IMR-90 (cell line): ENCODE measurements around the gene TOR4A. TPM values are rescaled to one million over a fixed set of nuclear protein-coding genes. Genes with fewer than 3 reads are reported as not detected.
"Not testable (repeated sequence)": the region's sequence is repeated elsewhere in the genome, so short reads cannot be mapped to it uniquely, and the experiment has no call there.

Source experiments
- ATAC-seq: fragments of 200-7000 bp; cut with Tn5 transposase; 2 replicates; pipeline ENCODE4 v1.9.1; 2020; ENCODE audit warnings: low read depth, mild to moderate bottlenecking, moderate library complexity
- BruUV-seq: library from RNA; stranded (reverse); fragments of 400-500 nt; replicated peaks from 2 replicates; lab custom pipeline; 2021; lab: Mats Ljungman, UMichigan
- CTCF ChIA-PET: fragments of 300-600 bp; formaldehyde crosslinking; extraction: SDS; loops from one replicate; lab custom pipeline; 2021; ENCODE audit warnings: antibody characterized with exemption; lab: Yijun Ruan, JAX
- POLR2A ChIA-PET: fragments of 300-600 bp; sonication (Branson Sonifier 250); formaldehyde crosslinking; loops from one replicate; lab custom pipeline; 2022; ENCODE audit warnings: antibody characterized with exemption; ENCODE audit not compliant: unreplicated experiment; lab: Charles Lee
- DNase-seq: peaks from one replicate; pipeline ENCODE4 v3.0.0; 2013
- H2AFZ ChIP-seq: replicated peaks from 2 replicates; pipeline ENCODE3; 2013; ENCODE audit warnings: low read length, mild to moderate bottlenecking; ENCODE audit not compliant: poor library complexity
- H2AK5ac ChIP-seq: 2 replicates; pipeline ENCODE4 v1.6.1; 2013; ENCODE audit warnings: low read depth, low read length, inconsistent platforms
- H2AK9ac ChIP-seq: replicated peaks from 2 replicates; pipeline ENCODE3; 2013; ENCODE audit warnings: mild to moderate bottlenecking, low read depth, low read length, moderate library complexity; ENCODE audit not compliant: poor library complexity
- H2BK120ac ChIP-seq: 2 replicates; pipeline ENCODE4 v1.6.1; 2013; ENCODE audit warnings: low read depth, low read length, inconsistent platforms
- H2BK15ac ChIP-seq: 3 replicates; pipeline ENCODE4 v1.6.1; 2013; ENCODE audit warnings: low read depth, low read length, inconsistent platforms
- H2BK20ac ChIP-seq: 2 replicates; pipeline ENCODE4 v1.6.1; 2013; ENCODE audit warnings: low read depth, mild to moderate bottlenecking, inconsistent platforms, low read length, moderate library complexity
- H2BK5ac ChIP-seq: 2 replicates; pipeline ENCODE4 v1.6.1; 2013; ENCODE audit warnings: mild to moderate bottlenecking, low read depth, low read length, inconsistent platforms; ENCODE audit not compliant: poor library complexity, severe bottlenecking
- H3K14ac ChIP-seq: replicated peaks from 2 replicates; pipeline ENCODE4 v1.6.1; 2013; ENCODE audit warnings: low read depth, low read length, inconsistent platforms
- H3K18ac ChIP-seq: 2 replicates; pipeline ENCODE4 v1.6.1; 2013; ENCODE audit warnings: low read depth, low read length, control low read depth
- H3K23ac ChIP-seq: 2 replicates; pipeline ENCODE4 v1.6.1; 2013; ENCODE audit warnings: low read depth, low read length, inconsistent platforms
- H3K27ac ChIP-seq: 2 replicates; pipeline ENCODE4 v1.5.1; 2013; ENCODE audit warnings: mild to moderate bottlenecking, control low read depth, low read length; ENCODE audit not compliant: insufficient read depth
- H3K27me3 ChIP-seq: 2 replicates; pipeline ENCODE4 v1.6.1; 2013; ENCODE audit warnings: low read length; ENCODE audit not compliant: control insufficient read depth, insufficient read depth
- H3K36me3 ChIP-seq: 2 replicates; pipeline ENCODE4 v1.6.1; 2013; ENCODE audit warnings: low read length, mixed read lengths; ENCODE audit not compliant: control insufficient read depth, insufficient read depth
- H3K4ac ChIP-seq: 2 replicates; pipeline ENCODE4 v1.6.1; 2013; ENCODE audit warnings: low read depth, low read length, inconsistent platforms
- H3K4me1 ChIP-seq: 2 replicates; pipeline ENCODE4 v1.6.1; 2013; ENCODE audit warnings: low read length, mixed read lengths; ENCODE audit not compliant: control insufficient read depth, insufficient read depth
- H3K4me2 ChIP-seq: 2 replicates; pipeline ENCODE4 v1.6.1; 2013; ENCODE audit warnings: low read depth, mild to moderate bottlenecking, control low read depth, low read length, moderate library complexity
- H3K4me3 ChIP-seq: 2 replicates; pipeline ENCODE4 v1.5.1; 2013; ENCODE audit warnings: low read depth, mild to moderate bottlenecking, control low read depth, low read length, moderate library complexity; ENCODE audit not compliant: insufficient read depth
- H3K56ac ChIP-seq: 2 replicates; pipeline ENCODE4 v1.6.1; 2013; ENCODE audit warnings: low read length, inconsistent platforms; ENCODE audit not compliant: insufficient read depth; ENCODE audit errors: extremely low read depth
- H3K79me1 ChIP-seq, 2 experiments: 2 replicates each; pipeline ENCODE4 v1.6.1; 2013; ENCODE audit warnings: low read length in 2 of 2, inconsistent platforms in 1 of 2, low read depth in 1 of 2
- H3K9ac ChIP-seq: 2 replicates; pipeline ENCODE4 v1.6.1; 2013; ENCODE audit warnings: low read depth, low read length, control low read depth
- H3K9me1 ChIP-seq: 2 replicates; pipeline ENCODE4 v1.6.1; 2013; ENCODE audit warnings: low read length, inconsistent platforms; ENCODE audit not compliant: insufficient read depth
- H3K9me3 ChIP-seq: 2 replicates; pipeline ENCODE4 v1.6.1; 2013; ENCODE audit warnings: low read length; ENCODE audit not compliant: control insufficient read depth, insufficient read depth
- H4K20me1 ChIP-seq: 2 replicates; pipeline ENCODE4 v1.6.1; 2013; ENCODE audit warnings: low read length, inconsistent platforms; ENCODE audit not compliant: insufficient read depth
- H4K5ac ChIP-seq: 2 replicates; pipeline ENCODE4 v1.6.1; 2013; ENCODE audit warnings: mild to moderate bottlenecking, low read depth, low read length, control low read depth
- H4K8ac ChIP-seq, 2 experiments: 2 replicates each; pipeline ENCODE4 v1.6.1; 2013; ENCODE audit warnings: low read depth in 2 of 2, low read length in 2 of 2, control low read depth in 1 of 2, inconsistent platforms in 1 of 2
- H4K91ac ChIP-seq: 2 replicates; pipeline ENCODE4 v1.6.1; 2013; ENCODE audit warnings: low read depth, low read length, inconsistent platforms; ENCODE audit not compliant: insufficient read depth
- WGBS, 2 experiments: methylation state at CpG; one replicate each; pipeline versions ENCODE4 v1.1.5 to v1.1.7; 2013; ENCODE audit warnings: missing lambda C conversion rate in 2 of 2; ENCODE audit not compliant: insufficient read length in 1 of 2; ENCODE audit errors: extremely low coverage in 2 of 2; 5-methylcytosine and 5-hydroxymethylcytosine counted together
- dilution Hi-C: fragments of 300-500 bp; cut with HindIII; formaldehyde crosslinking; loops from one replicate; pipeline ENCODE4 v1.14.3; 2018; ENCODE audit warnings: low sequenced_read_pairs; ENCODE audit not compliant: unreplicated experiment
- in situ Hi-C: fragments of 300-500 bp; cut with MboI; formaldehyde crosslinking; loops from 3 replicates; pipeline ENCODE4 v1.14.3; 2019; ENCODE audit warnings: low sequenced_read_pairs, inconsistent platforms, mixed read lengths
- intact Hi-C: fragments of 100-400 bp; cut with micrococcal nuclease; formaldehyde crosslinking; loops from 2 replicates; pipeline ENCODE4 v1.10.0; 2022
- polyA plus RNA-seq, 3 experiments: library from polyadenylated mRNA; depleted of rRNA; stranded (reverse); fragments of >200 nt; gene quantifications; 2 replicates each; pipeline ENCODE4 v1.2.3, GENCODE V29; 2012; ENCODE audit warnings: low replicate concordance in 1 of 3
- total RNA-seq: library from RNA; depleted of rRNA; stranded (reverse); fragments of >200 nt; gene quantifications from 2 replicates; pipeline ENCODE4 v1.2.3, GENCODE V29; 2012

The TOR4A gene
- total and polyA plus RNA-seq, 2 of the 4 experiments (the other 2 are of a cell fraction): 9.7 to 22.9 TPM

DNA sequence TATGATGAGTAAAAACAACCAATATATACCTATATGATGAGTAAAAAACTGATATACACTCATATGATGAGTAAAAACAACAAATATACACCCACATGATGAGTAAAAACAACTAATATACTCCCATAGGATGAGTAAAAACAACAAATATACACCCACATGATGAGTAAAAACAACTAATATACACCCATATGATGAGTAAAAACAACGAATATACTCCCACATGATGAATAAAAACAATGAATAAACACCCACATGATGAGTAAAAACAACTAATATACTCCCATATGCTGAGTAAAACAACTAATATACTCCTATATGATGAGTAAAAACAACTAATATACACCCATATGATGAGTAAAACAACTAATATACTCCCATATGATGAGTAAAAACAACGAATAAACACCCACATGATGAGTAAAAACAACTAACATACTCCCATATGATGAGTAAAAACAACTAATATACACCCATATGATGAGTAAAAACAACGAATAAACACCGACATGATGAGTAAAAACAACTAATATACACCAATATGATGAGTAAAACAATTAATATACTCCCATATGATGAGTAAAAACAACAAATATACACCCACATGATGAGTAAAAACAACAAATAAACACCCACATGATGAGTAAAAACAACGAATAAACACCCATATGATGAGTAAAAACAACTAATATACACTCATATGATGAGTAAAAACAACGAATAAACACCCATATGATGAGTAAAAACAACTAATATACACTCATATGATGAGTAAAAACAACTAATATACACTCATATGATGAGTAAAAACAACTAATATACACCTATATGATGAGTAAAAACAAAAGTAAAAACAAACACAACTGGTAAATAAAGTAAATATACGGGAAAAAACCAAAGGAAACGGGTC lies 50.4 kb downstream of the TOR4A start:
- H2BK120ac ChIP-seq, POLR2A ChIA-PET, H2BK20ac ChIP-seq, H4K8ac ChIP-seq, H4K5ac ChIP-seq, H3K14ac ChIP-seq, ATAC-seq, H3K4me3 ChIP-seq, BruUV-seq, H3K9ac ChIP-seq, H2BK5ac ChIP-seq, H3K4me1 ChIP-seq, H3K27ac ChIP-seq, H3K79me1 ChIP-seq, H3K9me1 ChIP-seq, H3K27me3 ChIP-seq, H2AK5ac ChIP-seq, H4K20me1 ChIP-seq, H4K91ac ChIP-seq, H2AFZ ChIP-seq, H2BK15ac ChIP-seq, intact Hi-C loops, DNase-seq, H3K36me3 ChIP-seq, in situ Hi-C loops, H2AK9ac ChIP-seq, H3K56ac ChIP-seq, H3K4ac ChIP-seq, dilution Hi-C loops, H3K18ac ChIP-seq, H3K9me3 ChIP-seq, CTCF ChIA-PET, H3K23ac ChIP-seq, H3K4me2 ChIP-seq: not testable (repeated sequence)
- no CpG with 5 or more reads among the region's 8 CpGs for WGBS, 2 experiments

DNA sequence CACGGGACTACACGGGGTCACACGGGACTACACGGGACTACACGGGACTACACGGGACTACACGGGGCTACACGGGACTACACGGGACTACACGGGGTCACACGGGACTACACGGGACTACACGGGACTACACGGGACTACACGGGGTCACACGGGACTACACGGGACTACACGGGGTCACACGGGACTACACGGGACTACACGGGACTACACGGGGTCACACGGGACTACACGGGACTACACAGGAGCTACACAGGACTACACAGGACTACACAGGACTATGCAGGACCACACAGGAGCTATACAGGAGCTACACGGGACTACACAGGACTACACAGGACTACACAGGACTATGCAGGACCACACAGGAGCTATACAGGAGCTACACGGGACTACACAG lies 52.1 kb downstream of the TOR4A start:
- H4K91ac ChIP-seq, CTCF ChIA-PET, in situ Hi-C loops, H3K4me3 ChIP-seq, H3K23ac ChIP-seq, H3K9ac ChIP-seq, H2BK20ac ChIP-seq, H4K20me1 ChIP-seq, H3K36me3 ChIP-seq, H3K79me1 ChIP-seq, DNase-seq, H2BK120ac ChIP-seq, H3K56ac ChIP-seq, H4K5ac ChIP-seq, H3K18ac ChIP-seq, H3K4me1 ChIP-seq, dilution Hi-C loops, H3K9me1 ChIP-seq, H3K27ac ChIP-seq, H2AK5ac ChIP-seq, H2AK9ac ChIP-seq, BruUV-seq, H3K14ac ChIP-seq, H3K9me3 ChIP-seq, ATAC-seq, H3K4ac ChIP-seq, H3K27me3 ChIP-seq, H2AFZ ChIP-seq, H2BK15ac ChIP-seq, H3K4me2 ChIP-seq, POLR2A ChIA-PET, H2BK5ac ChIP-seq, H4K8ac ChIP-seq, intact Hi-C loops: not testable (repeated sequence)
- no CpG with 5 or more reads among the region's 26 CpGs for WGBS, 2 experiments
